OCI-LY3 (cell line): Measurements from ENCODE around the gene GOLGA8A.

ENCODE experiments used
- EZH2phosphoT487 ChIP-seq: fragments of 200-600 bp; shearing (Covaris generic); IDR thresholded peaks from 2 replicates; pipeline ENCODE4 v1.6.1; 2018; ENCODE audit warnings: antibody characterized with exemption, mixed run types, low read depth
- TF ChIP-seq, protein P1 (sequence below): fragments of 200-600, 300-600 bp; sonication (generic); IDR thresholded peaks from 2 replicates; pipeline ENCODE4 v1.5.1; 2014; ENCODE audit warnings: antibody characterized with exemption, low read length, low read depth

DNA sequence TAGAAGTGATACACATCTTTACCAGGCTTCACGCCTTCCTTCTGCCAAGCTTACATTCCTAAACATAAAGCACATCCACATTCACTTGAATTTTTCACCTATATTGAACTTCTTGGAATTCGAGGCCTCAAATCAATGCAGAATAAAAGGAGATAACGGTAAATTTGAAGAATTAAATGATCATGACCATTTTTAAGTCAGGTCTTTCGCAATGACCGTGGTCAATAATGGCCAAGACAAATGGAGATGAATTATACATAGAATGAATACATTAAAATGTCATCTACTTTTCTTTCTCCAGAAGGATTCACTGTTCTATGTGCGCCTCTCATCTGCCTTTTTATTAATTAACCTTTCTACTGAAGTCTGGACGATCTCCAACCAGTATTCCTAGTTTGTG is 5.3 kb upstream of the GOLGA8A start:
- TF ChIP-seq, protein P1, sequence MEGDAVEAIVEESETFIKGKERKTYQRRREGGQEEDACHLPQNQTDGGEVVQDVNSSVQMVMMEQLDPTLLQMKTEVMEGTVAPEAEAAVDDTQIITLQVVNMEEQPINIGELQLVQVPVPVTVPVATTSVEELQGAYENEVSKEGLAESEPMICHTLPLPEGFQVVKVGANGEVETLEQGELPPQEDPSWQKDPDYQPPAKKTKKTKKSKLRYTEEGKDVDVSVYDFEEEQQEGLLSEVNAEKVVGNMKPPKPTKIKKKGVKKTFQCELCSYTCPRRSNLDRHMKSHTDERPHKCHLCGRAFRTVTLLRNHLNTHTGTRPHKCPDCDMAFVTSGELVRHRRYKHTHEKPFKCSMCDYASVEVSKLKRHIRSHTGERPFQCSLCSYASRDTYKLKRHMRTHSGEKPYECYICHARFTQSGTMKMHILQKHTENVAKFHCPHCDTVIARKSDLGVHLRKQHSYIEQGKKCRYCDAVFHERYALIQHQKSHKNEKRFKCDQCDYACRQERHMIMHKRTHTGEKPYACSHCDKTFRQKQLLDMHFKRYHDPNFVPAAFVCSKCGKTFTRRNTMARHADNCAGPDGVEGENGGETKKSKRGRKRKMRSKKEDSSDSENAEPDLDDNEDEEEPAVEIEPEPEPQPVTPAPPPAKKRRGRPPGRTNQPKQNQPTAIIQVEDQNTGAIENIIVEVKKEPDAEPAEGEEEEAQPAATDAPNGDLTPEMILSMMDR: no peak
- TF ChIP-seq EZH2phosphoT487: no peak
